Cardiac septum (tissue), 1 donor: ENCODE measurements around the gene TXNL4B. TPM values are rescaled to one million over a fixed set of nuclear protein-coding genes. Genes with fewer than 3 reads are reported as not detected.
"Not testable (repeated sequence)": the region's sequence is repeated elsewhere in the genome, so short reads cannot be mapped to it uniquely, and the experiment has no call there.

Source experiments
- DNase-seq: peaks from one replicate; pipeline ENCODE4 v3.0.0-alpha.2; 2020; ENCODE audit warnings: low spot score
- intact Hi-C: fragments of 100-400 bp; cut with DNase I; formaldehyde crosslinking; loops from one replicate; pipeline ENCODE4 v1.14.0; 2022
- total RNA-seq: library from RNA; stranded (reverse); fragmentation: NEBNext Ultra II Directional; extraction: Animal tissue kit (Norgen Biotek cat#: 25700); gene quantifications from one replicate; pipeline ENCODE4 v1.2.1, GENCODE V29; 2021
- donor health status: DM: no; HTN: no; CAD: no.

TXNL4B gene
- total RNA-seq, 1 donor from 2014 or later, result 5.8 TPM

DNA sequence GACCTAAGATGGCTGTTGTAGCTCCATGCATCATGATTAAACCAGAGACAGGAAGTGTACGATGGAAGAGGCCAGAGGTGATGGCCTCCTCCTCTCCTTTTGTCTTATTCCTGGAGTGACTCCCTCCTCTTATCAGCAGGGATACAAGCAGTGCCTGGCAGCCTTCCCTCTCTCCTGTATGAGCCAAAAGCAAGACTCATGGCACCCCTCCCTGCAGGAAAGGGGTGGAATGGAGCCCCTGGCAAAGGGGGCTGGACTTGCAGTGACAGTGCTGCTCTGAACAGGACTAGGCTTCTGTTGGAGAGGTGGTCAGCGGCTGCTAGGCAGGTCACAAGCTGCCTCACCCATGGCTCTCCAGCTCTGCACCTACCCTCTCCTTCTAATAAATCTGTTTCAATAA is 8.4 kb downstream of the TXNL4B start:
- no peak for DNase-seq
- intact Hi-C loops, result no loop called here

DNA sequence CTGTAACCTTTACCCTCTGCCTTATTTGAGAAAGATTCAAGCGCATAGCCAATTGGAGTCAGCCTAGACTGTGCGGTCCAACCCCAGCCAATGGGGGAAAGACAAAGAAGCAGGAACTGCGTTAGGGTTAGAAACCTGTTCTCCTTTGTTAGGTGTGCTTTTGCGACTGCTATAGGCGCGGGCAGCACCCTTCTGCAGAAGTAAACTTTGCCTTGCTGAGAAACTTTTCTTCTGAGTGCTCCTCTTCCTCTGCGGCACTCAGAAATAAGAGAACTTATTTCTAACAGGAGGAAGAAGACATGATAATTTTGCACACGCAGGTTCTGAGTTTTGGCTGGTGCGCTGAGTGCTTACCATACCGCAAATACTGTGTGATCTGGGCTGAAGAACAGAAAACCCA is 9.0 kb downstream of the TXNL4B start:
- intact Hi-C loops, result no loop called here
- DNase-seq, result no peak

DNA sequence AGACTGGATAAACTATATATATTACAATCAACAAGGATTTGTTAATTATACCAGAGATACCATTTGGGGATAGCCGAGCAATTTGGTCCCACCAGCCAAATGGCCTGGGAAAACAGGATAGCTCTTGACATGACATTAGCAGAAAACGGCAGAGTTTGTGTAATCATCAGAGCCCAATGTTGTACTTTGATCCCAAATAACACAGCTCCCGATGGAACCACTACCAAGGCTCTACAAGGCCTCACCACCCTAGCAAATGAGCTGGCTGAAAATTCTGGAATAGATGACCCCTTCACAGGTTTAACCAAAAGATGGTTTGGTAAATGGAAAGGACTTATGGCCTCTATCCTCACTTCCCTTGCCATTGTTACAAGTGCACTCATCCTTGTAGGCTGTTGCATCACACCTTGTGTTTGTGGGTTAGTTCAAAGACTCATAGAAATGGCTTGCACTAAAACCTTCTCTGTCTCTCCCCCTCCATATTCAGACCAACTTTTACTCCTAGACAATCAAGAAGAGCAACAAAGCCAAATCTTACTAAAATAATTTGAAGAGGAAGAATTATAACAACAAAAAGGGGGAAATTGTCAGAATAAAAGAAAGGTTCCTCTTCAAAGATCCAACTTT is 9.5 kb downstream of the TXNL4B start:
- intact Hi-C loops, result no loop called here
- DNase-seq, result no peak

- intact Hi-C loops, DNase-seq: not testable (repeated sequence)
These were observed 16.3 kb downstream of the TXNL4B start for GRCh38 chr16:72076991-72077706.

- intact Hi-C loops, DNase-seq: not testable (repeated sequence)
These were observed 18.4 kb downstream of the TXNL4B start for GRCh38 chr16:72075067-72075466.

DNA sequence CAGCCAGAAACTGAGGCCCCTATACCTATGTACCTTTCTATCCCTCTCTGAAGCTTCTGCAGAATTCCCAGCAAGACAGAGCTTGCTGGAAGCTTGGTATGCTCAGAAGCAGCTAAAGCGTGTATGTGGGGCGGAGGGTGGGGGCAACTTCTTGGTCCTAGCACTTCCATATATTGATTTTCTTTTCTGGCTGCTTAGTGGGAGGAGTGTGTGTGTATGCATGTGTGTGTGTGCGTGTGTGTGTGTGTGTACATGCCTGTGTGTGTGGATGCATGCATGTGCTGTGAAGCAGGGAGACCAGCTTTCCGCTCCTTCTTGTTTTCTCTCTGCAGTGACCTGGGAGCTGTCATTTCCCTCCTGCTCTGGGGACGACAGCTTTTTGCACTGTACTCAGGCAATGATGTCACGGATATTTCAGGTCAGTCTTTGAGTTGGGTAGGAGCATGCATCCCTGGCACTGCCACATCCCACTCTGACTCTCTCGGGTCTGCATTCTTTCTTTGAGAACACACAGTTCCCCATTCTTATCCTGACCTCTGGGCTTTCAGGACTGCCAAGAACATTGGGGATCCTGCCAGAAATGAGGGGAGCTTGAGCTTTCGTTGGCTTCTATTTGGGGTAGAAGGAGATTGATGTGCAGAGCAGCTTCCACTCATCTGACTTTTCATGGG is 19.7 kb downstream of the TXNL4B start:
- intact Hi-C loops, result no loop called here

GRCh38 chr16:72072514-72073342 is 20.7 kb downstream of the TXNL4B start:
- DNase-seq, result no peak
- intact Hi-C loops, result no loop called here

More for the DNA sequence above, 19.7 kb downstream of the TXNL4B start:
- no peak for DNase-seq

- intact Hi-C loops, result no loop called here
- DNase-seq, result no peak
These were observed 24.5 kb downstream of the TXNL4B start for GRCh38 chr16:72068930-72069329.

GRCh38 chr16:72066747-72067146 is 26.7 kb downstream of the TXNL4B start:
- intact Hi-C loops, result no loop called here
- DNase-seq, result no peak

- intact Hi-C loops, result no loop called here
- DNase-seq, result no peak
These were observed 29.0 kb downstream of the TXNL4B start for GRCh38 chr16:72064361-72064894.

DNA sequence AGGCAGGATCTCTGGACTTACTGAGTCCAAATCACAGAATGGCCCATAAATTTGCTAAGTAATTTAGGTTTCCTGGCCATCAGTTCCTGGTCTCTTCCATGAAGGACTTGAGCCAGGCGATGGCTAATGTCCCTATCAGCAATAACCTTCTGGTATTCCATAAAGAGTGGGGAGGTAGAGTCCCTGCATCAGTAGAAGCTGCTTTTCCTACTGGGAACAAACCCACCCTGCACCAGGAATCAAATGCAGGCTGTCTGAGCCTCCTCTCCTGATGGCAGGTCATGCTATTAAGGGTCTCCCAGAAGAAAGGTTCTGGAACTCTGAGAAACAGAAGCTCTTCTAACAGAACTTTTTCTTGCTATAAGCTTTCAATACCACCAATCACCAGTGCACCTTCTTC is 31.9 kb downstream of the TXNL4B start:
- no peak for DNase-seq
- intact Hi-C loops, result no loop called here

- no peak for DNase-seq
- intact Hi-C loops, result no loop called here
These were observed 33.0 kb downstream of the TXNL4B start for GRCh38 chr16:72060405-72060804.

GRCh38 chr16:72059060-72059459 is 34.4 kb downstream of the TXNL4B start:
- intact Hi-C loops, result not testable (repeated sequence)

DNA sequence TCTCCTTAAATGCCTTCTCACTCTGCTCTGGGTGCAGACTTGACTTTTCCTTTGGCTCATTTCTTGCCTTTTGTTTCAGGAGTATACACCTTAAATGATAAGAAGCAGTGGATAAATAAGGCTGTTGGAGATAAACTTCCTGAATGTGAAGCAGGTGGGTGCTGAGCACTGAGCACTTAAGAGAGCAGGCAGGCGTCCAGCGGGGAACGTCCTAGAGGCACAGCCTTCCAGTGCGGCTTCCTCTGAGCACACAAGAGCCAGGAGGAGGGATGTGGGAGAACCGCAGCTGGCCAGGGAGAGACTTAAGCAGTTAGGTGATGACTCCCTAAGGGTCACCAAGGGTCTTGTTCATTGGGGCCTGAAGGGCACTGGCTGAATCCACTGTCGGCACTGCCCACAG is 36.1 kb downstream of the TXNL4B start:
- intact Hi-C loops, result not testable (repeated sequence)

More at GRCh38 chr16:72059060-72059459, 34.4 kb downstream of the TXNL4B start:
- not testable (repeated sequence) for DNase-seq

DNA sequence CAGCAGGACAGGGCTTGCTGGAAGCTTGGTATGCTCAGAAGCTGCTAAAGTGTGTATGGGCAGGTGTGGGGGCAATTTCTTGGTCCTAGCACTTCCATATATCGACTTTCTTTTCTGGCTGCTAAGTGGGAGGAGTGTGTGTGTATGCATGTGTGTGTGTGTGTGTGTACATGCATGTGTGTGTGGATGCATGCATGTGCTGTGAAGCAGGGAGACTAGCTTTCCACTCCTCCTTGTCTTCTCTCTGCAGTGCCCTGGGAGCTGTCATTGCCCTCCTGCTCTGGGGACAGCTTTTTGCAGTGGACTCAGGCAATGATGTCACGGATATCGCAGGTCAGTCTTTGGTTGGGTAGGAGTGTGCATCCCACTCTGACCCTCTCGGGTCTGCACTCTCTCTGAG is 37.5 kb downstream of the TXNL4B start:
- no peak for DNase-seq
- intact Hi-C loops, result no loop called here

More for the DNA sequence above, 36.1 kb downstream of the TXNL4B start:
- DNase-seq, result not testable (repeated sequence)

DNA sequence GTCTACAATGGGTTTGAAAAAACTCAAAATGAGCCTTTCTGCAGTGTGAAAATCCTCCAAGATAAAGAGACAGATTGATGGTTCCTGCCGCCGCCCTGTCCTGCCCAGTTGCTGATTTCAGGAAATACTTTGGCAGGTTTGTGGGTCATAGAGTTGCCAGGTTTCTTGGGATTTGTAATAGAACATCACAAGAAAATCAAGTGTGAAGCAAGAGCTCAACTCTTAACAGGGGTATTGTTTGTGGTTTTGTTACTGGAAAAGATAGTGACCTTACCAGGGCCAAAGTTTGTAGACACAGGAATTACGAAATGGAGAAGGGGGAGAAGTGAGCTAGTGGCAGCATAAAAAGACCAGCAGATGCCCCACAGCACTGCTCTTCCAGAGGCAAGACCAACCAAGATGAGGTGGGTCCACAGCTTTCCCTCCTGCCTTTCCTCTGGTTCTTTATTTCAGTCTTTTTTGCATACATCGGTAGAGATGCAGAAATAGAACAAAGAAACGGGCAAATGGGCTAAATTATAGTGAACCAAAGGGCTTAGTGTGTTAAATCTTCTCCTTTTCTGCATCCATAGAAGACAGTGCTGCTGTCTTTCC is 39.1 kb downstream of the TXNL4B start, which contains the start of gene HP:
Gene HP (plus strand): TSS at position 252 of the 594 bp plus-strand sequence. CDS start 148 bp downstream, at position 400.
- intact Hi-C loops, DNase-seq: not testable (repeated sequence)

DNA sequence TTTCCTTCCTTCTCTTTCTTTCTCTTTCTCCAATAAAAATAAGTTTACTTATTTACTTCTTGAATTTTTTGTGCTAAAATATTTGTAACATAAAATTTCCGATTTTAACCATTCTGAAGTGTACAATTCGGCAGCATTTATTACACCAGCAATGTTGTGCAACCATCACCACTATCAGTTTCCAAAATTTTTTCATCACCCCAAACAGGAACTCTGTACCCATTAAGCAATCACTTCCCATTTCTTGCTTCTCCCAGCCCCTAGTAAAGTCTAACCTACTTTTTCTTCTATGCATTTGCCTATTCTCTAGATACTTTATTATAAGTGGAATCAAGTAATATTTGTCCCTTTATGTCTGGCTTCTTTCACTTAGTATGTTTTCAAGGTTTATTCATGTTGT is 41.6 kb downstream of the TXNL4B start:
- no peak for DNase-seq
- intact Hi-C loops, result no loop called here

DNA sequence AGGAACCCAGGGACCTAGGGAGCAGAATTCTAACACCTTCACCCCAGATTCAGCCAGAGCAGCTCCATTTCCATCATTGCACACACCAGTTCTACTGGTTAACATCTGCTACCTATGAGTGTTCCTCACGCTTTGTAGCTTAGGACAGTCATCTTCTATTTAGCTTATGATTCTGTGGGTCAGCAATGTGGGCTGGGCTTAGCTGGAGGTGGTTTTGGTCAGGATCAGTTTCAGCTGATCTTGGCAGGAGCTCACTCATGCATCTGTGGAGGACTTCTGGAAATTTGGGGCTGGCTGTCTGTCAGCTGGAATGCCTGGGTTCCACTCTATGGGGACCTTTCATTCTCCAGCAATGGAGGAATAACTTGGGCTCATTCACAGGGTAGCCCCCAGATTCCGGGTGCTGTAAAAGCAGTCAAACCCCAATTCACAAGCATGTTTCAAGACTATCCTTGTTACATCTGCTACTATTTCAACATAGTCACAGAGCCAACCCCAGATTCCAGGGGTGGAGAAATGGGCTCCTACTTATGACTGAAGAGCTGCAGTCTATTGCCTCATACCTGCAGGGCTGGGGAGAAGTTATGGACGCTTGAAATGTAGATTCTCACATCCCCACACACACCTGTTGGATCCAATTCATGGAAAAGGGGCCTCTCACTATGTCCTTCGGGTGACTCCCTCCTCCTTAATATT is 42.5 kb downstream of the TXNL4B start:
- intact Hi-C loops, result no loop called here
- DNase-seq, result no peak
